Measurements from ENCODE around the gene ACTR1A. TPM values are rescaled to one million over a fixed set of nuclear protein-coding genes. Genes with fewer than 3 reads are reported as not detected.
A peak's percentile ranks its signal among the peaks of the same experiment; 100 is the strongest.

ACTR1A gene
- total and polyA plus RNA-seq, 12 donors: 90.1 to 138 (median 110) TPM

- 83 to 95% methylated on average over 1 of the region's 1 CpG for WGBS, 2 donors
- no peaks in the 10 kb centered on the region for H3K27me3 ChIP-seq
- H3K4me3 ChIP-seq: no peak overlapping the region
- DNase-seq (no peak), ATAC-seq (no peak)
- no peak for TF ChIP-seq CTCF (IDR thresholded peaks at IDR 0.05)
- H3K27ac ChIP-seq: peak overlapping the region in 1 of 10 donors; percentile 16
- no peaks in the 10 kb centered on the region for H3K9me3 ChIP-seq
- H3K4me1 ChIP-seq: peaks cover under 1 to 65% (median 24%) of the 10 kb centered on the region in 9 donors
- peaks cover 0 to 69% (median 11%) of the 10 kb centered on the region in 9 donors for H3K36me3 ChIP-seq
- intact Hi-C loops (cut with DNase I): loop anchor here in 7 of 10 donors (5.0 to 10.0 kb wide), 2 partner anchors 74 to 206 kb away; partner anchors contain the start of genes ARL3 (in 2 of the 7) and SFXN2 (in 2 of the 7)
Measured at GRCh38 chr10:102508506-102508905, 6.0 kb upstream of the ACTR1A start.

GRCh38 chr10:102507521-102507920, 5.0 kb upstream of the ACTR1A start:
- no peak for TF ChIP-seq CTCF (IDR thresholded peaks at IDR 0.05)
- Histone ChIP-seq H3K27ac (peak overlapping the region in 3 of 10 donors; percentile 12 to 13 (median 13)), H3K27me3 (no peaks in the 10 kb centered on the region), H3K9me3 (no peaks in the 10 kb centered on the region), H3K4me3 (no peak overlapping the region), H3K36me3 (peaks cover 0 to 59% (median 11%) of the 10 kb centered on the region in 9 donors), H3K4me1 (peaks cover 4 to 74% (median 29%) of the 10 kb centered on the region in 9 donors)
- WGBS, 2 donors: 56 to 61% methylated on average over 3 of the region's 3 CpGs
- intact Hi-C loops (cut with DNase I): loop anchor here in 8 of 10 donors (2.0 to 10.0 kb wide), 3 partner anchors 75 to 207 kb away; partner anchors contain the start of genes ARL3 (in 2 of the 8) and SFXN2 (in 2 of the 8)
- DNase-seq: no peak
- no peak for ATAC-seq

- Histone ChIP-seq H3K9me3 (no peaks in the 10 kb centered on the region), H3K36me3 (peaks cover 0 to 40% (median 11%) of the 10 kb centered on the region in 9 donors), H3K27ac (peak overlapping the region in 2 of 10 donors; percentile 4 to 90), H3K27me3 (no peaks in the 10 kb centered on the region), H3K4me3 (peak overlapping the region in 4 of 10 donors; percentile 68 to 99 (median 86)), H3K4me1 (peaks cover 7 to 73% (median 38%) of the 10 kb centered on the region in 9 donors)
- ATAC-seq (no peak), DNase-seq (no peak)
- 71 to 74% methylated on average over 10 of the region's 10 CpGs for WGBS, 2 donors
- no peak for TF ChIP-seq CTCF (IDR thresholded peaks at IDR 0.05)
- intact Hi-C loops (cut with DNase I): loop anchor here (2.0 to 10.0 kb wide), 3 partner anchors 77 to 209 kb away; partner anchors contain the start of genes ARL3 (in 2 of the 10) and SFXN2 (in 2 of the 10)
Measured at GRCh38 chr10:102505462-102506115, 3.1 kb upstream of the ACTR1A start.

GRCh38 chr10:102504976-102505300, 2.4 kb upstream of the ACTR1A start:
- no peaks in the 10 kb centered on the region for H3K9me3 ChIP-seq
- H3K4me3 ChIP-seq: peak overlapping the region; percentile 66 to 99 (median 85)
- no peak for TF ChIP-seq CTCF (IDR thresholded peaks at IDR 0.05)
- DNase-seq (no peak), ATAC-seq (no peak)
- peaks cover 0 to 34% (median 9%) of the 10 kb centered on the region in 9 donors for H3K36me3 ChIP-seq
- 8 to 14% methylated on average over 5 of the region's 5 CpGs for WGBS, 2 donors
- H3K27ac ChIP-seq: peak overlapping the region in 8 of 10 donors; percentile 77 to 90 (median 82)
- H3K4me1 ChIP-seq: peaks cover 7 to 74% (median 39%) of the 10 kb centered on the region in 9 donors
- intact Hi-C loops (cut with DNase I): loop anchor here (2.0 to 10.0 kb wide), 7 partner anchors 73 to 373 kb away; partner anchors contain the start of genes ARL3 (in 2 of the 10), FBXL15 (in 2 of the 10), SFXN2 (in 2 of the 10) and CUEDC2 (in 1 of the 10)
- H3K27me3 ChIP-seq: no peaks in the 10 kb centered on the region
